ENCODE measurements around the gene MACROD2.

- no peak for TF ChIP-seq TAF1 (IDR thresholded peaks at IDR 0.05; ENCODE audit: borderline replicate concordance, insufficient read depth, low read length)
- TF ChIP-seq REST (IDR thresholded peaks at IDR 0.05; ENCODE audit: insufficient read depth in 1 of 2, low read depth in 2 of 2, low read length in 2 of 2): no peak
- TF ChIP-seq SIN3A (IDR thresholded peaks at IDR 0.05; ENCODE audit: borderline replicate concordance, insufficient read depth, low read length): no peak
Observed at GRCh38 chr20:14649662-14650061, 654.3 kb downstream of the MACROD2 start.
